ENCODE results near the gene HLCS.
A peak's percentile ranks its signal among the peaks of the same experiment; 100 is the strongest.

The HLCS gene

GRCh38 chr21:36976228-36976861 lies 9.9 kb upstream of the HLCS start:
- H3K36me3 Mint-ChIP-seq: no peaks in the 10 kb centered on the region
- peaks cover 29% of the 10 kb centered on the region for H3K27me3 Mint-ChIP-seq
- H3K4me1 Mint-ChIP-seq: peaks cover 22% of the 10 kb centered on the region
- H3K27ac Mint-ChIP-seq: no peak overlapping the region
- CTCF ChIA-PET: interaction anchor here (0.6 to 3.2 kb wide), 15 partner anchors 8 to 199 kb away, joined by 3 to 39 read pairs (median 4); partner anchors contain the start of genes HLCS and RIPPLY3
- DNase-seq: no peak
- H3K9me3 Mint-ChIP-seq: no peaks in the 10 kb centered on the region
- H3K4me3 Mint-ChIP-seq: no peak overlapping the region

GRCh38 chr21:36974851-36975192 lies 8.4 kb upstream of the HLCS start:
- Mint-ChIP-seq H3K4me3 (no peak overlapping the region), H3K27ac (no peak overlapping the region), H3K9me3 (no peaks in the 10 kb centered on the region), H3K4me1 (peaks cover 14% of the 10 kb centered on the region), H3K27me3 (peaks cover 17% of the 10 kb centered on the region), H3K36me3 (no peaks in the 10 kb centered on the region)
- no peak for DNase-seq
- CTCF ChIA-PET: interaction anchor here (3.2 kb wide), 1 partner anchor 16 kb away, joined by 39 read pairs; no protein-coding TSS in a partner anchor

DNA sequence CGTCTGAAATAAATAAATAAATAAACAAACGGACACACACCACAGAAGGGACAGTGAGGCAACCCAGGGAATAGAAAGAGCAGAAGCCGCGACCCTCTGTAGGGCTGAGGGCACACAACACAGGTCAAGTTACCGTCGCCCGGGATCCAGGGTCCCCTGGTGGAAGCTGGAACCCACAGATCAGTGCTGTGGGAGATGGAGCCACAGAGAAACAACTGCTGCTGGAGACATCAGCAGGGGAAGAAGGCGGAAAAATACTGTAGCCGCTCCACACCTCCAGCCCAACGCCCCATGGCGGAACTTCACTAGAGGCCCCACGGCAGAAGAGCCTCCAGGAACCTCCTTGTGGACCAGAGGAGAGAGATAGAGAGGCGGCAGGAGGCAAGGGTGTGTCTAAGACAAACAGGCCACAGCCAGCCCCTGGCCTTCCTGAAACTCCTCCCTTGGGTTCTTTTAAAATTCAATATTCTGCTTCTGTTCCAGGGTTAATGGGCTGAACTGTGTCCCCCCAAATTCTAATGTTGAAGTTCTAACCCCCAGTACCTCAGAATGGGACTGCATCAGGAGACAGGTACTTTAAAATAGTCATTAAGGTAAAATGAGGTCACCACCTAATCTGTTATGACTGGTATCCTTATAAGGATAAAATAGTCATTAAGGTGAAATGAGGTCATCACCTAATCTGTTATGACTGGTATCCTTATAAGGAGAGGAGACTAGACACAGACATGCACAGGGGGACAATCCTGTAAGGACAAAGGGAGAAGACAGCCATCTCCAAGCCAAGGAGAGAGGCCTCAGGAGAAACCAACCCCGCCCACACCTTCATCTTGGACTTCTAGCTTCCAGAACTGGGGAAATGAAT lies 7.7 kb upstream of the HLCS start:
- H3K27me3 Mint-ChIP-seq: peaks cover 12% of the 10 kb centered on the region
- H3K27ac Mint-ChIP-seq: peak overlapping the region; percentile 26
- no peak for DNase-seq
- no peak overlapping the region for H3K4me3 Mint-ChIP-seq
- H3K4me1 Mint-ChIP-seq: peaks cover 14% of the 10 kb centered on the region
- CTCF ChIA-PET: interaction anchor here (1.1 to 3.2 kb wide), 2 partner anchors 15 to 16 kb away, joined by 4 to 39 read pairs; no protein-coding TSS in a partner anchor
- no peaks in the 10 kb centered on the region for H3K36me3 Mint-ChIP-seq
- no peaks in the 10 kb centered on the region for H3K9me3 Mint-ChIP-seq

GRCh38 chr21:36968976-36969375 lies 2.5 kb upstream of the HLCS start:
- no peak for DNase-seq
- H3K27ac Mint-ChIP-seq: no peak overlapping the region
- H3K36me3 Mint-ChIP-seq: peaks cover 6% of the 10 kb centered on the region
- H3K27me3 Mint-ChIP-seq: peaks cover 6% of the 10 kb centered on the region
- H3K4me1 Mint-ChIP-seq: peaks cover 20% of the 10 kb centered on the region
- CTCF ChIA-PET: interaction anchor here (0.6 to 1.4 kb wide), 4 partner anchors 18 to 39 kb away, joined by 3 to 5 read pairs (median 3); no protein-coding TSS in a partner anchor
- H3K9me3 Mint-ChIP-seq: no peaks in the 10 kb centered on the region
- H3K4me3 Mint-ChIP-seq: no peak overlapping the region

- Mint-ChIP-seq H3K4me3 (no peak overlapping the region), H3K27ac (no peak overlapping the region), H3K4me1 (peaks cover 20% of the 10 kb centered on the region), H3K27me3 (peaks cover 6% of the 10 kb centered on the region), H3K9me3 (no peaks in the 10 kb centered on the region), H3K36me3 (peaks cover 6% of the 10 kb centered on the region)
- CTCF ChIA-PET: interaction anchor here (1.1 to 1.4 kb wide), 3 partner anchors 8 to 22 kb away, joined by 3 to 6 read pairs (median 5); no protein-coding TSS in a partner anchor
- no peak for DNase-seq
Measured at GRCh38 chr21:36968414-36968813, 1.9 kb upstream of the HLCS start.

GRCh38 chr21:36966821-36967768 lies 626 bp upstream of the HLCS start:
- H3K27me3 Mint-ChIP-seq: peaks cover 6% of the 10 kb centered on the region
- CTCF ChIA-PET: interaction anchor here (1.2 to 2.3 kb wide), 6 partner anchors 9 to 43 kb away, joined by 3 to 12 read pairs (median 6); no protein-coding TSS in a partner anchor
- DNase-seq: no peak
- H3K27ac Mint-ChIP-seq: peak overlapping the region; percentile 76
- H3K4me3 Mint-ChIP-seq: peak overlapping the region; percentile 72
- H3K4me1 Mint-ChIP-seq: peaks cover 20% of the 10 kb centered on the region
- no peaks in the 10 kb centered on the region for H3K9me3 Mint-ChIP-seq
- peaks cover 6% of the 10 kb centered on the region for H3K36me3 Mint-ChIP-seq

GRCh38 chr21:36965720-36966065 lies 776 bp downstream of the HLCS start:
- Mint-ChIP-seq H3K27ac (peak overlapping the region; percentile 71), H3K27me3 (no peaks in the 10 kb centered on the region), H3K4me3 (peak overlapping the region; percentile 78), H3K4me1 (peaks cover 20% of the 10 kb centered on the region), H3K36me3 (peaks cover 9% of the 10 kb centered on the region), H3K9me3 (no peaks in the 10 kb centered on the region)
- CTCF ChIA-PET: interaction anchor here (0.7 to 2.3 kb wide), 8 partner anchors 11 to 707 kb away, joined by 3 to 12 read pairs (median 3); no protein-coding TSS in a partner anchor
- no peak for DNase-seq

- no peaks in the 10 kb centered on the region for H3K9me3 Mint-ChIP-seq
- no peaks in the 10 kb centered on the region for H3K27me3 Mint-ChIP-seq
- peaks cover 20% of the 10 kb centered on the region for H3K4me1 Mint-ChIP-seq
- H3K4me3 Mint-ChIP-seq: peak overlapping the region; percentile 78
- peak overlapping the region; percentile 71 for H3K27ac Mint-ChIP-seq
- no peak for DNase-seq
- CTCF ChIA-PET: interaction anchor here (0.7 to 2.3 kb wide), 8 partner anchors 11 to 707 kb away, joined by 3 to 12 read pairs (median 3); no protein-coding TSS in a partner anchor
- H3K36me3 Mint-ChIP-seq: peaks cover 14% of the 10 kb centered on the region
Measured at GRCh38 chr21:36964827-36965719, 1.4 kb downstream of the HLCS start.

- Mint-ChIP-seq H3K4me1 (peaks cover 20% of the 10 kb centered on the region), H3K36me3 (peaks cover 17% of the 10 kb centered on the region), H3K27me3 (no peaks in the 10 kb centered on the region), H3K9me3 (no peaks in the 10 kb centered on the region), H3K4me3 (no peak overlapping the region), H3K27ac (no peak overlapping the region)
- CTCF ChIA-PET: interaction anchor here (1.1 to 2.0 kb wide), 3 partner anchors 13 to 45 kb away, joined by 3 to 8 read pairs (median 4); no protein-coding TSS in a partner anchor
- DNase-seq: no peak
Measured at GRCh38 chr21:36964398-36964797, 2.1 kb downstream of the HLCS start.

GRCh38 chr21:36962098-36962780 lies 4.2 kb downstream of the HLCS start:
- CTCF ChIA-PET: interaction anchor here (1.6 kb wide), 1 partner anchor 28 kb away, joined by 5 read pairs; no protein-coding TSS in a partner anchor

DNA sequence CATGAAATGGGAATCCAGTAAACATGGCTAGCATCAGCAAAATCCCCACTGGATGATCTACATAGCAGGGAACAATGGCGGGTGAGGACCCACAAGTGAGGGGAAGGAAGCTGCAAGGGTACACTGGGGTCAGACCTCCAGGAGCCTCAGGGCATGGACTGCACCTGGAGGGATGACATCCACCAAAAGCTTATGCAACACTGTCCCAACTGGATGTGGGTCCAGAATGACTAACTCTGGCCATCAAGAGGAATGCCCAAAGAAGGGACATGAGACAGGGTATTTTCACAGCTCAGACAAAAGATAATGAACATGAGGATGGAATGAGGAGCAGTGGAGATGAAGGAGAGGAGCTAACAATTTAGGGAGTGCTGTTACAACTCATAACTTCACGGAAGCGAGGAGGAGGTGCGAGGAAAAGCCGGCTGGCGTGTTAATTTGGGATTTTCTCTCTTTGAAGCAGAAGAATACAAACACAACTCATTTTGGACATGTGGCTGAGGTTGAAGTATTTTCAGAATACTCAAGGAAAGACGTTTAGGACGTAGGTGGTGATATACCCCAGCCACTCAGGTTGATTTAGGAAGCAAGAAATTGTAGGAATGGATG lies 5.7 kb downstream of the HLCS start:
- Mint-ChIP-seq H3K4me3 (no peak overlapping the region), H3K27me3 (no peaks in the 10 kb centered on the region), H3K36me3 (peaks cover 21% of the 10 kb centered on the region), H3K9me3 (no peaks in the 10 kb centered on the region), H3K4me1 (peaks cover 10% of the 10 kb centered on the region), H3K27ac (no peak overlapping the region)
- DNase-seq: no peak
- CTCF ChIA-PET: interaction anchor here (1.6 kb wide), 1 partner anchor 29 kb away, joined by 5 read pairs; no protein-coding TSS in a partner anchor

More at GRCh38 chr21:36962098-36962780, 4.2 kb downstream of the HLCS start:
- peaks cover 18% of the 10 kb centered on the region for H3K36me3 Mint-ChIP-seq
- H3K4me1 Mint-ChIP-seq: peaks cover 13% of the 10 kb centered on the region
- no peak for DNase-seq
- no peaks in the 10 kb centered on the region for H3K27me3 Mint-ChIP-seq
- no peak overlapping the region for H3K4me3 Mint-ChIP-seq
- H3K27ac Mint-ChIP-seq: no peak overlapping the region
- H3K9me3 Mint-ChIP-seq: no peaks in the 10 kb centered on the region
